ENCODE data around the gene SLC35D3.

DNA sequence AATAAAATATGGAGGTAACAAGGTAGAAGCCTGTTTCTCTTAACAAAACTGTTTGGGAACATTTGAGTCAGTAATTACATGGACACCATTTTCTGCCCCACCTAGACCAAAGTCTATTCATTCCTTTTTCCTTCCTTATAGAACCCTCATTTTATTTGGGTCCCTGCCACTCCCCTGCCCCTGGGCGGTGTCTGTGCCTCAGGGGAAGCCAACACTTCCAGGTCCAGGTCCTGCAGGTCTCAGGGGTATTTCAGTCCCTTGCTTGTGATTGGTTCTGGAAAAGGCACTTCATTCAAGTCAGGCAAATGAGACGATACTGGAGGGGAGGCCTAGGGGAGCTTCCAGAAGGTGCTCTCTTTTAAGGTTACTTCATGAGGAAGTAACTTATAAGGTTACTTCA is 42.3 kb downstream of the SLC35D3 start:
- TF ChIP-seq, protein P1, sequence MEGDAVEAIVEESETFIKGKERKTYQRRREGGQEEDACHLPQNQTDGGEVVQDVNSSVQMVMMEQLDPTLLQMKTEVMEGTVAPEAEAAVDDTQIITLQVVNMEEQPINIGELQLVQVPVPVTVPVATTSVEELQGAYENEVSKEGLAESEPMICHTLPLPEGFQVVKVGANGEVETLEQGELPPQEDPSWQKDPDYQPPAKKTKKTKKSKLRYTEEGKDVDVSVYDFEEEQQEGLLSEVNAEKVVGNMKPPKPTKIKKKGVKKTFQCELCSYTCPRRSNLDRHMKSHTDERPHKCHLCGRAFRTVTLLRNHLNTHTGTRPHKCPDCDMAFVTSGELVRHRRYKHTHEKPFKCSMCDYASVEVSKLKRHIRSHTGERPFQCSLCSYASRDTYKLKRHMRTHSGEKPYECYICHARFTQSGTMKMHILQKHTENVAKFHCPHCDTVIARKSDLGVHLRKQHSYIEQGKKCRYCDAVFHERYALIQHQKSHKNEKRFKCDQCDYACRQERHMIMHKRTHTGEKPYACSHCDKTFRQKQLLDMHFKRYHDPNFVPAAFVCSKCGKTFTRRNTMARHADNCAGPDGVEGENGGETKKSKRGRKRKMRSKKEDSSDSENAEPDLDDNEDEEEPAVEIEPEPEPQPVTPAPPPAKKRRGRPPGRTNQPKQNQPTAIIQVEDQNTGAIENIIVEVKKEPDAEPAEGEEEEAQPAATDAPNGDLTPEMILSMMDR (IDR thresholded peaks at IDR 0.05): no peak
- TF ChIP-seq POLR2A (IDR thresholded peaks at IDR 0.05): no peak
